ENCODE results near the gene TMC8. TPM values are rescaled to one million over a fixed set of nuclear protein-coding genes. Genes with fewer than 3 reads are reported as not detected.

Gene TMC8
- total and polyA plus RNA-seq, 2 of the 8 experiments (the other 6 are each of a cell fraction or from before 2014, with no cell fraction given): 1.00 to 2.8 TPM

GRCh38 chr17:78124836-78125137 is 5.8 kb upstream of the TMC8 start (continued):
- no peak for TF ChIP-seq GTF2F1 (IDR thresholded peaks at IDR 0.05; ENCODE audit: borderline replicate concordance, low read depth, low read length)

All from H1 (cell line).